ENCODE results near the gene CLSTN2. TPM values are rescaled to one million over a fixed set of nuclear protein-coding genes. Genes with fewer than 3 reads are reported as not detected.

Gene CLSTN2
- total RNA-seq, 4 donors from 2014 or later: 19.5 to 66.7 (median 42.5) TPM

GRCh38 chr3:140152851-140153639, 218.1 kb downstream of the CLSTN2 start:
- TF ChIP-seq, protein P1, sequence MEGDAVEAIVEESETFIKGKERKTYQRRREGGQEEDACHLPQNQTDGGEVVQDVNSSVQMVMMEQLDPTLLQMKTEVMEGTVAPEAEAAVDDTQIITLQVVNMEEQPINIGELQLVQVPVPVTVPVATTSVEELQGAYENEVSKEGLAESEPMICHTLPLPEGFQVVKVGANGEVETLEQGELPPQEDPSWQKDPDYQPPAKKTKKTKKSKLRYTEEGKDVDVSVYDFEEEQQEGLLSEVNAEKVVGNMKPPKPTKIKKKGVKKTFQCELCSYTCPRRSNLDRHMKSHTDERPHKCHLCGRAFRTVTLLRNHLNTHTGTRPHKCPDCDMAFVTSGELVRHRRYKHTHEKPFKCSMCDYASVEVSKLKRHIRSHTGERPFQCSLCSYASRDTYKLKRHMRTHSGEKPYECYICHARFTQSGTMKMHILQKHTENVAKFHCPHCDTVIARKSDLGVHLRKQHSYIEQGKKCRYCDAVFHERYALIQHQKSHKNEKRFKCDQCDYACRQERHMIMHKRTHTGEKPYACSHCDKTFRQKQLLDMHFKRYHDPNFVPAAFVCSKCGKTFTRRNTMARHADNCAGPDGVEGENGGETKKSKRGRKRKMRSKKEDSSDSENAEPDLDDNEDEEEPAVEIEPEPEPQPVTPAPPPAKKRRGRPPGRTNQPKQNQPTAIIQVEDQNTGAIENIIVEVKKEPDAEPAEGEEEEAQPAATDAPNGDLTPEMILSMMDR (IDR thresholded peaks at IDR 0.05; ENCODE audit: low read depth): no peak

GRCh38 chr3:140153736-140154135, 218.8 kb downstream of the CLSTN2 start:
- TF ChIP-seq, protein P1 (IDR thresholded peaks at IDR 0.05; ENCODE audit: low read depth): no peak

- TF ChIP-seq, protein P1 (IDR thresholded peaks at IDR 0.05; ENCODE audit: low read depth): no peak
Measured at GRCh38 chr3:140157161-140157560, 222.2 kb downstream of the CLSTN2 start.

DNA sequence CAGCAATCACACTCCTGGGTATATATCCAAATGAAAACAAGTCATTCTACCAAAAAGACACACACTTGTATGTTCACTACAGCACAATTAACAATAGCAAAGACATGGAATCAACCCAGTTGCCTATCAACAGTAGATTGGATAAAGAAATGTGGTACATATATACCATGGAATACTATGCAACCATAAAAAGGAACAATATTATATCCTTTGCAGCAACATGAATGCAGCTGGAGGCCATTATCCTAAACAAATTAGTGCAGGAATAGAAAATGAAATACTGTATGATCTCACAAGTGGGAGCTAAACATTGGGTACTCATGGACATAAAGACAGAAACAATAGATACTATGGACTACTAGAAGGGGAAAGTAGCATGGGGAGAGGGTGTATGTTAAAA, 224.7 kb downstream of the CLSTN2 start:
- TF ChIP-seq, protein P1 (IDR thresholded peaks at IDR 0.05; ENCODE audit: low read depth): no peak

GRCh38 chr3:140160553-140160952, 225.6 kb downstream of the CLSTN2 start:
- TF ChIP-seq, protein P1 (IDR thresholded peaks at IDR 0.05; ENCODE audit: low read depth): no peak

- TF ChIP-seq, protein P1 (IDR thresholded peaks at IDR 0.05; ENCODE audit: low read depth): no peak
Measured at GRCh38 chr3:140162551-140162950, 227.6 kb downstream of the CLSTN2 start.

DNA sequence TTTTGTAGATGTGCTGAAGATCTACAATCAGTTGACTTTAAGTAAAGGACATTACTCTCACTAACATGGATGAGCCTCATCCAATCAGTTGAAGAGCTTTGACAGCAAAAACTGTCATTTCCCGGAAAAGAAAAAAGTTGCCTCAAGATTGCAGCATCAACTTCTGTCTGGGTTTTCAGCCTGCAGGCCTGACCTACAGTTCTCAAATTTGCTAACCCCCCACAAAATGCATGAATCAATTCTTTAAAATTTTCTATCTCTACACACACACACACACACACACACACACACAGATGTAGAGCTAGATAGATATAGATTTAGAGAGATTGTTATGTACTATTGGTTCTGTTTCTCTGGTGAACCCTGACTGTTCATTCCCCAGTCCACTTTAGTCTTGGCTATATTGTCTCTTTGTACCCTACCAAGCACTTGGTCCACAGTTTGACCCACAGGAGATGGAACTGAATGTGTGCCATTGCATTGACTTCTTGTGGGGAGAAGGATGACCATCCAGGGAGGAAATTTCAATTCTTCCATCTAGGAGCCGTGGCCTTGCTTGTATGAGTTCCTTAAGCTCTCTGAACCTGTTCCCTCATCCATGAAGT, 228.3 kb downstream of the CLSTN2 start:
- TF ChIP-seq, protein P1 (IDR thresholded peaks at IDR 0.05; ENCODE audit: low read depth): no peak

Measured in subcutaneous adipose tissue (tissue), 4 donors.